PFSK-1 (cell line): Measurements from ENCODE around the gene GAS6.

Source experiments
- FOXP2 ChIP-seq: optimal IDR thresholded peaks from 2 replicates; pipeline ENCODE3; 2011; ENCODE audit warnings: borderline replicate concordance, control low read depth, inconsistent platforms; ENCODE audit not compliant: insufficient read depth; ENCODE audit errors: extremely low read length, extremely low read depth
- POLR2AphosphoS5 ChIP-seq: IDR thresholded peaks from 2 replicates; pipeline ENCODE4 v1.6.1; 2012; ENCODE audit warnings: low read depth, mild to moderate bottlenecking, control low read depth, low read length, moderate library complexity
- TAF1 ChIP-seq: IDR thresholded peaks from 2 replicates; pipeline ENCODE4 v1.6.1; 2012; ENCODE audit warnings: low read length, control low read depth, borderline replicate concordance; ENCODE audit not compliant: insufficient read depth
- TF ChIP-seq, protein P1 (sequence below), 2 experiments: IDR thresholded peaks; 2 replicates each; pipeline versions ENCODE4 v1.6.1 to v1.8.0; 2011 to 2012; ENCODE audit warnings: low read depth in 2 of 2, low read length in 2 of 2, control low read depth in 1 of 2, inconsistent platforms in 1 of 2, mild to moderate bottlenecking in 1 of 2, moderate library complexity in 1 of 2; ENCODE audit not compliant: insufficient read depth in 1 of 2

GRCh38 chr13:113901642-113902041, 37.8 kb upstream of the GAS6 start:
- TF ChIP-seq, protein P1, sequence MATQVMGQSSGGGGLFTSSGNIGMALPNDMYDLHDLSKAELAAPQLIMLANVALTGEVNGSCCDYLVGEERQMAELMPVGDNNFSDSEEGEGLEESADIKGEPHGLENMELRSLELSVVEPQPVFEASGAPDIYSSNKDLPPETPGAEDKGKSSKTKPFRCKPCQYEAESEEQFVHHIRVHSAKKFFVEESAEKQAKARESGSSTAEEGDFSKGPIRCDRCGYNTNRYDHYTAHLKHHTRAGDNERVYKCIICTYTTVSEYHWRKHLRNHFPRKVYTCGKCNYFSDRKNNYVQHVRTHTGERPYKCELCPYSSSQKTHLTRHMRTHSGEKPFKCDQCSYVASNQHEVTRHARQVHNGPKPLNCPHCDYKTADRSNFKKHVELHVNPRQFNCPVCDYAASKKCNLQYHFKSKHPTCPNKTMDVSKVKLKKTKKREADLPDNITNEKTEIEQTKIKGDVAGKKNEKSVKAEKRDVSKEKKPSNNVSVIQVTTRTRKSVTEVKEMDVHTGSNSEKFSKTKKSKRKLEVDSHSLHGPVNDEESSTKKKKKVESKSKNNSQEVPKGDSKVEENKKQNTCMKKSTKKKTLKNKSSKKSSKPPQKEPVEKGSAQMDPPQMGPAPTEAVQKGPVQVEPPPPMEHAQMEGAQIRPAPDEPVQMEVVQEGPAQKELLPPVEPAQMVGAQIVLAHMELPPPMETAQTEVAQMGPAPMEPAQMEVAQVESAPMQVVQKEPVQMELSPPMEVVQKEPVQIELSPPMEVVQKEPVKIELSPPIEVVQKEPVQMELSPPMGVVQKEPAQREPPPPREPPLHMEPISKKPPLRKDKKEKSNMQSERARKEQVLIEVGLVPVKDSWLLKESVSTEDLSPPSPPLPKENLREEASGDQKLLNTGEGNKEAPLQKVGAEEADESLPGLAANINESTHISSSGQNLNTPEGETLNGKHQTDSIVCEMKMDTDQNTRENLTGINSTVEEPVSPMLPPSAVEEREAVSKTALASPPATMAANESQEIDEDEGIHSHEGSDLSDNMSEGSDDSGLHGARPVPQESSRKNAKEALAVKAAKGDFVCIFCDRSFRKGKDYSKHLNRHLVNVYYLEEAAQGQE (IDR thresholded peaks at IDR 0.05; ENCODE audit: insufficient read depth in 1 of 2, low read depth in 2 of 2, low read length in 2 of 2) = no peak
- TF ChIP-seq POLR2AphosphoS5 (no peak), TAF1 (no peak), FOXP2 (no peak)
